ENCODE data around the gene CWF19L1.

Gene CWF19L1

GRCh38 chr10:100182908-100183307 lies 84.5 kb downstream of the CWF19L1 start:
- no peak for ATAC-seq
- TF ChIP-seq RARB (CRISPR knock-in tag; IDR thresholded peaks at IDR 0.05) (no peak), ZNF565 (CRISPR knock-in tag; conservative IDR thresholded peaks at IDR 0.05; ENCODE audit: low read depth) (no peak), TOX (CRISPR knock-in tag; IDR thresholded peaks at IDR 0.05; ENCODE audit: borderline replicate concordance) (no peak), ZNF8 (CRISPR knock-in tag; IDR thresholded peaks at IDR 0.05) (no peak), OSR1 (CRISPR knock-in tag; IDR thresholded peaks at IDR 0.05) (no peak), ZFP30 (CRISPR knock-in tag; IDR thresholded peaks at IDR 0.05) (no peak), PATZ1 (CRISPR knock-in tag; IDR thresholded peaks at IDR 0.05; ENCODE audit: borderline replicate concordance) (no peak), GLIS3 (CRISPR knock-in tag; IDR thresholded peaks at IDR 0.05) (no peak), SNAI2 (CRISPR knock-in tag; IDR thresholded peaks at IDR 0.05) (no peak), CSRNP3 (CRISPR knock-in tag; IDR thresholded peaks at IDR 0.05) (no peak), ISL1 (CRISPR knock-in tag; IDR thresholded peaks at IDR 0.05) (no peak), ARNTL (CRISPR knock-in tag; IDR thresholded peaks at IDR 0.05; ENCODE audit: borderline replicate concordance, low read depth) (no peak)
